Measurements from ENCODE around the gene RAP1GAP2. TPM values are rescaled to one million over a fixed set of nuclear protein-coding genes. Genes with fewer than 3 reads are reported as not detected.

RAP1GAP2 gene
- total and polyA plus RNA-seq, 2 of the 8 experiments (the other 6 are each of a cell fraction or from before 2014, with no cell fraction given), result 24.0 to 63.8 TPM

DNA sequence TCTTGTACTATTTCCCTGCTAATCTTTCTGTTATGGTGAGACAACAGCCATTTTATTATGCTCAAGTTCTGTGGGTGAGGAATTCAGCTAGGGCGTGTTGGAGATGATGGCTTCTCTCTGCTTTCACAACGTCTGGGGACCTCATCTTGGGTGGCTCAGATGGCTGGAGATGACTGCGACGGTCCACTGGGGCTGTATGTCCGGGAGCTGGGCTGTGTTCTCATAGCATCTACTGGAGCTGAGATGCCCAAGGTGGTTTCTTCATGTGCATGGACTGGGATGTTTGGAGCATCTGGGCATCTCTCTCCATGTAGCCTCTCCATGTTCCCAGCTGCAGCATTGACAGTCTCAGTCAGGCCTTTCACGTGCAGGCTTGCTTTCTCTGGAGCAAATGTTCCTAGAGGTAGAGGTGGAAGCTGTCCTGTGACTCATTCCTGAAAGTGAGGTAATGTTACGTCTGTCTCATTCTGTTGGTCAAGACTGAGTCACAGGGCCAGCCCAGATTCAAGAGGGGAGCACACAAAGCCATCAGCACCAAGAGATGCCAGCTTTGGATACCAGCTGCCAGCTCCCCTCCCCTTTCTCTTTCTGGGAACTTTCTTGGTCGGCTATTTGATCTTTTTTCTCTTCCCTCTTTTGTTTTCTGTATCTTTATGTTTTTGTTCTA is 96.2 kb downstream of the RAP1GAP2 start:
- no peak overlapping the region for H3K56ac ChIP-seq (replicated peaks; ENCODE audit: insufficient read length, low read depth, low read length)
- H3K79me1 ChIP-seq (ENCODE audit: low read depth, low read length), result peaks cover 15% of the 10 kb centered on the region
- H2AFZ ChIP-seq (ENCODE audit: low read length), result no peak overlapping the region
- H2AK5ac ChIP-seq (ENCODE audit: low read depth, low read length), result no peak overlapping the region
- H3K4me3 ChIP-seq (ENCODE audit: extremely low read depth in 1 of 4, insufficient read depth in 2 of 4, low read depth in 3 of 4, low read length in 4 of 4), result no peak overlapping the region
- peaks cover 0 to 77% of the 10 kb centered on the region in 2 experiments; a peak in 3 of 4 replicates for H3K79me2 ChIP-seq (ENCODE audit: control insufficient read depth in 1 of 2, insufficient read depth in 2 of 2, low read length in 2 of 2)
- no peak overlapping the region for H3K18ac ChIP-seq (ENCODE audit: extremely low read depth, low read length)
- no peak overlapping the region for H3K4me2 ChIP-seq (ENCODE audit: insufficient read depth in 1 of 2, low read depth in 2 of 2, low read length in 2 of 2)
- H3K27me3 ChIP-seq (replicated peaks in 1 of 4; ENCODE audit: control insufficient read depth in 3 of 4, extremely low read depth in 1 of 4, insufficient read depth in 3 of 4, low read length in 3 of 4), result no peaks in the 10 kb centered on the region
- no peak overlapping the region for H2BK20ac ChIP-seq (ENCODE audit: low read length)
- no peak overlapping the region for H2BK12ac ChIP-seq (ENCODE audit: low read depth, low read length)
- no peaks in the 10 kb centered on the region for H3K36me3 ChIP-seq (ENCODE audit: control insufficient read depth in 2 of 4, insufficient read depth in 4 of 4, low read length in 3 of 4)
- no peak overlapping the region for H3K9ac ChIP-seq (replicated peaks in 1 of 4; ENCODE audit: extremely low read depth in 1 of 4, low read depth in 3 of 4, low read length in 3 of 4)
- H3K14ac ChIP-seq (ENCODE audit: insufficient read length), result no peak overlapping the region
- no peak overlapping the region for H2BK15ac ChIP-seq (ENCODE audit: low read length)
- POLR2A ChIA-PET (ENCODE audit: partially characterized antibody), result interaction anchor here (0.8 to 0.9 kb wide), 3 partner anchors 12 to 44 kb away, joined by 3 read pairs; no protein-coding TSS in a partner anchor
- H4K20me1 ChIP-seq (replicated peaks in 1 of 2; ENCODE audit: control insufficient read depth in 1 of 2, insufficient read depth in 2 of 2, low read length in 2 of 2), result peaks cover 3 to 15% of the 10 kb centered on the region in 2 experiments
- H3K9me3 ChIP-seq (ENCODE audit: insufficient read depth in 2 of 2, low read depth in 1 of 2, low read length in 1 of 2), result no peaks in the 10 kb centered on the region
- no peak for FAIRE-seq
- TF ChIP-seq TAF7 (optimal IDR thresholded peaks at IDR 0.05; ENCODE audit: borderline replicate concordance, low read depth, low read length) (no peak), HDAC2 (IDR thresholded peaks at IDR 0.05; ENCODE audit: borderline replicate concordance in 1 of 2, low read depth in 2 of 2, low read length in 2 of 2) (no peak), CHD1 (IDR thresholded peaks at IDR 0.05; ENCODE audit: low read depth, low read length) (no peak), BACH1 (IDR thresholded peaks at IDR 0.05; ENCODE audit: low read length) (no peak)
- 86% methylated on average over 8 of the region's 8 CpGs; no CpG with 5 or more reads in 1 of the 2 experiments for WGBS, 2 experiments (ENCODE audit: extremely low coverage in 1 of 2, insufficient coverage in 1 of 2, insufficient read length in 1 of 2, insufficient replicate concordance in 2 of 2, low coverage in 1 of 2, low lambda C conversion rate in 2 of 2, missing lambda C conversion rate in 1 of 2)
- H2BK5ac ChIP-seq (ENCODE audit: low read depth, low read length), result no peak overlapping the region
- H4K5ac ChIP-seq (ENCODE audit: insufficient read length, low read depth, low read length), result no peak overlapping the region
- no peak overlapping the region for H4K8ac ChIP-seq (ENCODE audit: extremely low read depth, insufficient read depth, low read length)
- H3K23me2 ChIP-seq (ENCODE audit: low read depth, low read length), result no peaks in the 10 kb centered on the region
- no peak overlapping the region for H3K23ac ChIP-seq (ENCODE audit: insufficient read length)
- no peak overlapping the region for H3K4ac ChIP-seq (replicated peaks; ENCODE audit: insufficient read length, low read depth, low read length)
- peaks cover 0 to 3% (median 2%) of the 10 kb centered on the region in 4 experiments; a peak in 4 of 7 replicates for H3K4me1 ChIP-seq (replicated peaks in 1 of 4; ENCODE audit: control insufficient read depth in 3 of 4, insufficient read depth in 4 of 4, low read length in 3 of 4)
- H3K27ac ChIP-seq (ENCODE audit: low read depth, low read length), result no peak overlapping the region
- no peak for DNase-seq (ENCODE audit: low read depth in 1 of 2, low spot score in 2 of 2)
- CTCF ChIA-PET (ENCODE audit: partially characterized antibody), result interaction anchor here (0.7 to 3.6 kb wide), 2 partner anchors 38 to 100 kb away, joined by 3 to 12 read pairs; no protein-coding TSS in a partner anchor
- no peak overlapping the region for H4K91ac ChIP-seq (replicated peaks; ENCODE audit: insufficient read length, low read length)
- no peak overlapping the region for H2BK120ac ChIP-seq (replicated peaks; ENCODE audit: low read depth, low read length)
